Dermis blood vessel endothelial cell (primary cell): ENCODE results near the gene SERINC3. TPM values are rescaled to one million over a fixed set of nuclear protein-coding genes. Genes with fewer than 3 reads are reported as not detected.
"Not testable (repeated sequence)": the region's sequence is repeated elsewhere in the genome, so short reads cannot be mapped to it uniquely, and the experiment has no call there.

Experiments
- DNase-seq: peaks from one replicate; pipeline ENCODE4 v3.0.0; 2010
- total RNA-seq: library from RNA; depleted of rRNA; stranded (reverse); fragments of >200 nt; gene quantifications from 2 replicates; pipeline ENCODE4 v1.2.3, GENCODE V29; 2014

SERINC3 gene
- total RNA-seq, 1 donor from 2014 or later: 110 TPM

- DNase-seq: no peak
Measured at GRCh38 chr20:44489931-44490330, 31.9 kb downstream of the SERINC3 start.

- DNase-seq: no peak
Measured at GRCh38 chr20:44489223-44489622, 32.6 kb downstream of the SERINC3 start.

- DNase-seq: no peak
Measured at GRCh38 chr20:44488551-44488950, 33.3 kb downstream of the SERINC3 start.

GRCh38 chr20:44485830-44486198 lies 36.1 kb downstream of the SERINC3 start:
- no peak for DNase-seq

GRCh38 chr20:44485078-44485829 lies 36.6 kb downstream of the SERINC3 start:
- DNase-seq: no peak

GRCh38 chr20:44483112-44483511 lies 38.8 kb downstream of the SERINC3 start:
- no peak for DNase-seq

- DNase-seq: no peak
Measured at GRCh38 chr20:44481719-44482416, 40.0 kb downstream of the SERINC3 start.

- DNase-seq: no peak
Measured at GRCh38 chr20:44480097-44480496, 41.8 kb downstream of the SERINC3 start.

- DNase-seq: no peak
Measured at GRCh38 chr20:44479643-44480042, 42.2 kb downstream of the SERINC3 start.

- DNase-seq: no peak
Measured at GRCh38 chr20:44478206-44478605, 43.7 kb downstream of the SERINC3 start.

- no peak for DNase-seq
Measured at GRCh38 chr20:44477151-44477550, 44.7 kb downstream of the SERINC3 start.

- peak; percentile 89 for DNase-seq
Measured at GRCh38 chr20:44475694-44476560, 45.9 kb downstream of the SERINC3 start, which contains the start of gene TTPAL. TSS of gene TTPAL (plus strand) at chr20:44475874. CDS start at chr20:44480000, 4,126 bp downstream.

- DNase-seq: no peak
Measured at GRCh38 chr20:44475372-44475693, 46.5 kb downstream of the SERINC3 start.

- not testable (repeated sequence) for DNase-seq
Measured at GRCh38 chr20:44472283-44472682, 49.6 kb downstream of the SERINC3 start.

- DNase-seq: peak; percentile 17
Measured at GRCh38 chr20:44471481-44471882, 50.4 kb downstream of the SERINC3 start.

- DNase-seq: no peak
Measured at GRCh38 chr20:44470327-44470726, 51.5 kb downstream of the SERINC3 start.

GRCh38 chr20:44468044-44468782 lies 53.7 kb downstream of the SERINC3 start:
- no peak for DNase-seq

- no peak for DNase-seq
Measured at GRCh38 chr20:44467289-44467883, 54.5 kb downstream of the SERINC3 start.

GRCh38 chr20:44465001-44465560 lies 56.8 kb downstream of the SERINC3 start:
- DNase-seq: no peak

GRCh38 chr20:44464514-44464913 lies 57.4 kb downstream of the SERINC3 start:
- DNase-seq: no peak

GRCh38 chr20:44463466-44463865 lies 58.4 kb downstream of the SERINC3 start:
- DNase-seq: no peak

- no peak for DNase-seq
Measured at GRCh38 chr20:44461803-44462174, 60.1 kb downstream of the SERINC3 start.
